HG02571 (cell line): ENCODE data around the gene NAV1.

Source experiments
- ATAC-seq: cut with Tn5 transposase; IDR thresholded peaks from one replicate; pipeline ENCODE4 v1.9.1; 2021; ENCODE audit warnings: mild to moderate bottlenecking, moderate library complexity; ENCODE audit not compliant: unreplicated experiment

NAV1 gene

GRCh38 chr1:201502511-201502857 lies 36.4 kb upstream of the NAV1 start:
- ATAC-seq: no peak

GRCh38 chr1:201503397-201504176 lies 35.3 kb upstream of the NAV1 start:
- no peak for ATAC-seq

- ATAC-seq: no peak
These were observed 34.7 kb upstream of the NAV1 start for GRCh38 chr1:201504179-201504631.

- no peak for ATAC-seq
These were observed 34.0 kb upstream of the NAV1 start for GRCh38 chr1:201504799-201505502.

GRCh38 chr1:201505503-201505890 lies 33.4 kb upstream of the NAV1 start:
- ATAC-seq: no peak

GRCh38 chr1:201506092-201506491 lies 32.8 kb upstream of the NAV1 start:
- ATAC-seq: no peak

- peak; percentile 87 for ATAC-seq
These were observed 32.2 kb upstream of the NAV1 start, which contains the start of gene CSRP1 for GRCh38 chr1:201506557-201507359. Gene CSRP1, minus strand, starts transcription at chr1:201507123. Its CDS starts 10,820 bp downstream, at chr1:201496303.

- ATAC-seq: peak; percentile 10
These were observed 31.6 kb upstream of the NAV1 start for GRCh38 chr1:201507360-201507675.

GRCh38 chr1:201508809-201509208 lies 30.1 kb upstream of the NAV1 start:
- ATAC-seq: no peak

GRCh38 chr1:201509601-201510374 lies 29.1 kb upstream of the NAV1 start:
- no peak for ATAC-seq

- ATAC-seq: no peak
These were observed 28.2 kb upstream of the NAV1 start for GRCh38 chr1:201510734-201511133.

GRCh38 chr1:201511396-201511940 lies 27.5 kb upstream of the NAV1 start:
- ATAC-seq: no peak

- no peak for ATAC-seq
These were observed 26.9 kb upstream of the NAV1 start for GRCh38 chr1:201511941-201512539.

- no peak for ATAC-seq
These were observed 25.3 kb upstream of the NAV1 start for GRCh38 chr1:201513498-201514243.

- ATAC-seq: no peak
These were observed 24.5 kb upstream of the NAV1 start for GRCh38 chr1:201514466-201514865.

GRCh38 chr1:201515062-201515750 lies 23.7 kb upstream of the NAV1 start:
- ATAC-seq: no peak

GRCh38 chr1:201515895-201516294 lies 23.0 kb upstream of the NAV1 start:
- ATAC-seq: no peak

- no peak for ATAC-seq
These were observed 22.3 kb upstream of the NAV1 start for GRCh38 chr1:201516511-201517127.
